ENCODE measurements around the gene PPIG. TPM values are rescaled to one million over a fixed set of nuclear protein-coding genes. Genes with fewer than 3 reads are reported as not detected.

The PPIG gene
- total RNA-seq, 1 donor from 2014 or later: 33.7 TPM

DNA sequence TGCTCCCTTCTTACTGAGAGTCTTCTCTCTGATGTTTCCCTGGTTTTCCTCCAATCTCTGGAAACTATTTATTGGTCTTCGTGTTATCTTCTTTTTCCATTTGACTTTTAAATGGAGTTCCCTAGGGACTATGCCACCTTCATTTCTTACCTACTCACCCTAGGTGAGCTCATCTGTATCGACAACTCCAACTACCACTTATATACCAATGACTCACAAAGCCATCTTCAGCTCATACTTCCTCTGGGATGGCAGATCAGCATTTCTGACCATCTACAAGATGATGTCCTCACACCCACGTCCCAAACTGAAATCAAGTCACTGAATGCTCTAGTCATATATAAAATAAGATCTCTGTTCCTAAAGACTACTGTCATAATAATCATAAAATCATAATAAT is 69.5 kb downstream of the PPIG start:
- no peaks in the 10 kb centered on the region for H3K27me3 Mint-ChIP-seq (ENCODE audit: unreplicated experiment)
- no peak overlapping the region for H3K27ac Mint-ChIP-seq (ENCODE audit: unreplicated experiment)
- H3K9me3 Mint-ChIP-seq (ENCODE audit: unreplicated experiment): peaks cover 4% of the 10 kb centered on the region
- H3K4me1 Mint-ChIP-seq (ENCODE audit: low read depth, unreplicated experiment): no peaks in the 10 kb centered on the region
- H3K4me3 Mint-ChIP-seq (ENCODE audit: unreplicated experiment): no peak overlapping the region
- no peaks in the 10 kb centered on the region for H3K36me3 Mint-ChIP-seq (ENCODE audit: unreplicated experiment)
- DNase-seq: no peak
- TF ChIP-seq, protein P1, sequence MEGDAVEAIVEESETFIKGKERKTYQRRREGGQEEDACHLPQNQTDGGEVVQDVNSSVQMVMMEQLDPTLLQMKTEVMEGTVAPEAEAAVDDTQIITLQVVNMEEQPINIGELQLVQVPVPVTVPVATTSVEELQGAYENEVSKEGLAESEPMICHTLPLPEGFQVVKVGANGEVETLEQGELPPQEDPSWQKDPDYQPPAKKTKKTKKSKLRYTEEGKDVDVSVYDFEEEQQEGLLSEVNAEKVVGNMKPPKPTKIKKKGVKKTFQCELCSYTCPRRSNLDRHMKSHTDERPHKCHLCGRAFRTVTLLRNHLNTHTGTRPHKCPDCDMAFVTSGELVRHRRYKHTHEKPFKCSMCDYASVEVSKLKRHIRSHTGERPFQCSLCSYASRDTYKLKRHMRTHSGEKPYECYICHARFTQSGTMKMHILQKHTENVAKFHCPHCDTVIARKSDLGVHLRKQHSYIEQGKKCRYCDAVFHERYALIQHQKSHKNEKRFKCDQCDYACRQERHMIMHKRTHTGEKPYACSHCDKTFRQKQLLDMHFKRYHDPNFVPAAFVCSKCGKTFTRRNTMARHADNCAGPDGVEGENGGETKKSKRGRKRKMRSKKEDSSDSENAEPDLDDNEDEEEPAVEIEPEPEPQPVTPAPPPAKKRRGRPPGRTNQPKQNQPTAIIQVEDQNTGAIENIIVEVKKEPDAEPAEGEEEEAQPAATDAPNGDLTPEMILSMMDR (IDR thresholded peaks at IDR 0.05; ENCODE audit: partially characterized antibody, unreplicated experiment): no peak

- H3K9me3 Mint-ChIP-seq (ENCODE audit: unreplicated experiment): peaks cover 2% of the 10 kb centered on the region
- H3K27me3 Mint-ChIP-seq (ENCODE audit: unreplicated experiment): no peaks in the 10 kb centered on the region
- DNase-seq: no peak
- H3K4me1 Mint-ChIP-seq (ENCODE audit: low read depth, unreplicated experiment): no peaks in the 10 kb centered on the region
- no peak overlapping the region for H3K27ac Mint-ChIP-seq (ENCODE audit: unreplicated experiment)
- H3K4me3 Mint-ChIP-seq (ENCODE audit: unreplicated experiment): no peak overlapping the region
- no peaks in the 10 kb centered on the region for H3K36me3 Mint-ChIP-seq (ENCODE audit: unreplicated experiment)
- TF ChIP-seq, protein P1 (IDR thresholded peaks at IDR 0.05; ENCODE audit: partially characterized antibody, unreplicated experiment): no peak
These were observed 72.0 kb downstream of the PPIG start for GRCh38 chr2:169656164-169656563.

DNA sequence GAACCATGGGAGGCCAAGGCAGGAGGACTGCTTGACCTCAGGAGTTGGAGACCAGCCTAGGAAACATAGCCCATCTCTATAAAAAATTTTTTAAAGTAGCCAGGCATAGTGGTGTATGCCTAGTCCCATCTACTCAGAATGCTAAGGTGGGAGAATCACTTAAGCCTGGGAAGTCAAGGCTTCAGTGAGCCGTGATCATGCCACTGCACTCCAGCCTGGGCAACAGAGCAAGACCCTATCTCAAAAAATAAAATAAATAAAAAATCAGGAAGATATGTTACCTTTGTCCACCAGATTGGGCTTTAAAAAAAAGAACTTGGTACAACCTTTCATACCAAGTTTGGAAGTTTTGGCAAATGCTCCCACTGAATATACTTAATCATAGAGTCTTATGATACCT is 74.7 kb downstream of the PPIG start:
- TF ChIP-seq, protein P1 (IDR thresholded peaks at IDR 0.05; ENCODE audit: partially characterized antibody, unreplicated experiment): no peak
- no peaks in the 10 kb centered on the region for H3K27me3 Mint-ChIP-seq (ENCODE audit: unreplicated experiment)
- no peak overlapping the region for H3K27ac Mint-ChIP-seq (ENCODE audit: unreplicated experiment)
- H3K36me3 Mint-ChIP-seq (ENCODE audit: unreplicated experiment): no peaks in the 10 kb centered on the region
- DNase-seq: no peak
- no peak overlapping the region for H3K4me3 Mint-ChIP-seq (ENCODE audit: unreplicated experiment)
- peaks cover 2% of the 10 kb centered on the region for H3K9me3 Mint-ChIP-seq (ENCODE audit: unreplicated experiment)
- peaks cover 2% of the 10 kb centered on the region for H3K4me1 Mint-ChIP-seq (ENCODE audit: low read depth, unreplicated experiment)

GRCh38 chr2:169659320-169659719 is 75.2 kb downstream of the PPIG start:
- TF ChIP-seq, protein P1 (IDR thresholded peaks at IDR 0.05; ENCODE audit: partially characterized antibody, unreplicated experiment): no peak
- Mint-ChIP-seq H3K27me3 (ENCODE audit: unreplicated experiment) (no peaks in the 10 kb centered on the region), H3K4me1 (ENCODE audit: low read depth, unreplicated experiment) (peaks cover 2% of the 10 kb centered on the region), H3K9me3 (ENCODE audit: unreplicated experiment) (peaks cover 2% of the 10 kb centered on the region), H3K4me3 (ENCODE audit: unreplicated experiment) (no peak overlapping the region), H3K36me3 (ENCODE audit: unreplicated experiment) (no peaks in the 10 kb centered on the region), H3K27ac (ENCODE audit: unreplicated experiment) (no peak overlapping the region)
- no peak for DNase-seq

DNA sequence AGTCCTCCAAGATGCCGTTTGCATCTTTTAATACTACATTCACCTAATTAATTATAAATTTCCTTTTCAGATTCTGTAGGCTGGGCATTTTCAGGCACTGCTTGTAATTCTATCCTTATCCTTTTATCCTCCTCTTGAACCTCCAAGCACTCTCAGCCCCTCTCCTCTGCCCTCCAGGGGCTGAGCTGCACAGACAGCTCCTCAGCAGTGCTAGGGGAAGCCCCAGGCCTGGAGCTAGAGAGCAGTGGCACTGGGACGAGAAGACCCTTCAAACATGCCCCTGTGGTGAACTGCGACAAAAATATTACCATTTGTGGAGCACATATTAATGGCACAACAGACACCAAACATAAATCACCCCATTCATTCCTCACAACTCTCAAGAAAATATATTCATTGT is 77.1 kb downstream of the PPIG start:
- H3K36me3 Mint-ChIP-seq (ENCODE audit: unreplicated experiment): no peaks in the 10 kb centered on the region
- peaks cover 2% of the 10 kb centered on the region for H3K4me1 Mint-ChIP-seq (ENCODE audit: low read depth, unreplicated experiment)
- DNase-seq: peak; percentile 34
- no peak overlapping the region for H3K4me3 Mint-ChIP-seq (ENCODE audit: unreplicated experiment)
- peaks cover 4% of the 10 kb centered on the region for H3K9me3 Mint-ChIP-seq (ENCODE audit: unreplicated experiment)
- H3K27ac Mint-ChIP-seq (ENCODE audit: unreplicated experiment): no peak overlapping the region
- H3K27me3 Mint-ChIP-seq (ENCODE audit: unreplicated experiment): peaks cover 2% of the 10 kb centered on the region
- TF ChIP-seq, protein P1 (IDR thresholded peaks at IDR 0.05; ENCODE audit: partially characterized antibody, unreplicated experiment): no peak
